ENCODE data around the gene ZFHX3.

Gene ZFHX3

GRCh38 chr16:72896485-72897118 lies 151.3 kb downstream of the ZFHX3 start:
- no peak for DNase-seq

DNA sequence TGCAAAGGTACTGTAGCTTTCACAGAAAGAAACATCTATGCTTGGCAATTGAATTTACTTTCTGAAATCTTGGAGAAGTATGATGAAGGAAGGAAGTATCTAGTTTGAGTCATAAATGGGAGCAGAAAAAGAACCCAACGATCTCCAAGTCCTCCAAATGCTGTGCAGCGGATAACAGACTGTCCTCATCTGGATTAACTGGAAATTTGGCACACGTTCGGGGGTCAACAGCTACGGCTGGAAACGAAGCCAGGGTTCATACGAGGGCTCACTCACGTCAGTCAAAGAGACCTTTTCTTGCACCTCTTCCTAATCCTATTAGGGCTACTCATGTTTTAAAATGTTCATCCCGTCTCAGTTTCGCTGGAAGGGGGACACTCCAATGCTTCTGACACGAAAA lies 152.0 kb downstream of the ZFHX3 start:
- no peak for DNase-seq

DNA sequence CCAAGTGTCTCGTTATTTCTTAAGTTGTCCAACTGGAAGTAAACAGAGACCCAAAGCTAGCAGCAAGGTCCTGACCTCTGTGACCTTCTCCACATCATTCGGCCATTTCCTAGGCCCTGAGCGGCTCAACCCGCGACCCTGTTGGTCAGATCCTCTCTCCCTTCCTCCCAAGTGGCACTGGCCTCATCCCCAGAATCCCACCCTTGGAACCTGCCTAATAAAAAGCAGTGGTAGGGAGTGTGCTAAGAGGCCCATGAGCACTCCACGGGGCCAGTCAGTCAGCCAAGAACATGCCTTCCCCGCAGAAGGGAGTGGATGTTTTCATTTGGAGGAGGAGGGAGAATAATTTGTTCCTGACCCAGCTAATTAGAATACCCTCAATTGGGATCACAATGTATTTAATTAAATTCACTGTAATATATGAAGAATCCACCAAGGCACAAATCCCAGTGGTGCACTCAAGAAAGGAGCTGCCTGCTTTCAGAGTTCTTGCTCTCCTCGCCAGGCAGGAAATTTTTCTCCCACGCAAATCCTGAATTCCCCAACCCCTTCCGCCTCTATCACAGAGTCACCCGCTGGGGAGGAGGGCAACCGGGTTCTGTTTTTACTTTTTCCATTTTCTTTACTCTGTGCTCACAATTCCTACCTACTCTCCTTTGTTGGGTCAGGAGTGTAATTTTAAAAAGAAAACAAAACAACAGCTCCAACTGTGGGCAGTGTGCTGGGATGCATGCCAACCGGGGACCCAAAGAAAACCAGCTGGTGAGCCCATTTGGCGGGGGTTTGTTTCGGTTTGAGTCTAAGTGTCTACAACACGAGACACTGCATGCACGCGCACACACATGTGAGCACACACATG lies 153.4 kb downstream of the ZFHX3 start:
- no peak for DNase-seq

GRCh38 chr16:72891291-72892227 lies 156.4 kb downstream of the ZFHX3 start:
- no peak for DNase-seq

DNA sequence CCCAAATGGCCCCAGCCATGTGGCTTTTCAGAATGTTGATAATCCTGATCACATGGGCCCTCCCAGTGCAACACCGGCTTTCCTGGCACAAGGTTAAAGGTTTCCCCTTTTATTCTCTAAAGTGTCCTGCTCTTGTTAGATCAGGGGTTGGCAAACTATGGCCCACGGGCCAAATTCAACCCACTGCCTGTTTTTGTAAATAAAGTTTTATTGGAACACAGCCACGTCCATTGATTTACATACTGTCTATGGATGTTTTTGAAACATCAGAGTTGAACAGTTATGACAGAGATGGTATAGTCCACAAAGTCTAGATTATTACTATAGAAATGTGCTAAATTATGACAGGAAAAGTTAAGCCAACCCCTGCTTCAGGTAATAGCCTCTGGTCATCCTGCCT lies 157.3 kb downstream of the ZFHX3 start:
- no peak for DNase-seq

DNA sequence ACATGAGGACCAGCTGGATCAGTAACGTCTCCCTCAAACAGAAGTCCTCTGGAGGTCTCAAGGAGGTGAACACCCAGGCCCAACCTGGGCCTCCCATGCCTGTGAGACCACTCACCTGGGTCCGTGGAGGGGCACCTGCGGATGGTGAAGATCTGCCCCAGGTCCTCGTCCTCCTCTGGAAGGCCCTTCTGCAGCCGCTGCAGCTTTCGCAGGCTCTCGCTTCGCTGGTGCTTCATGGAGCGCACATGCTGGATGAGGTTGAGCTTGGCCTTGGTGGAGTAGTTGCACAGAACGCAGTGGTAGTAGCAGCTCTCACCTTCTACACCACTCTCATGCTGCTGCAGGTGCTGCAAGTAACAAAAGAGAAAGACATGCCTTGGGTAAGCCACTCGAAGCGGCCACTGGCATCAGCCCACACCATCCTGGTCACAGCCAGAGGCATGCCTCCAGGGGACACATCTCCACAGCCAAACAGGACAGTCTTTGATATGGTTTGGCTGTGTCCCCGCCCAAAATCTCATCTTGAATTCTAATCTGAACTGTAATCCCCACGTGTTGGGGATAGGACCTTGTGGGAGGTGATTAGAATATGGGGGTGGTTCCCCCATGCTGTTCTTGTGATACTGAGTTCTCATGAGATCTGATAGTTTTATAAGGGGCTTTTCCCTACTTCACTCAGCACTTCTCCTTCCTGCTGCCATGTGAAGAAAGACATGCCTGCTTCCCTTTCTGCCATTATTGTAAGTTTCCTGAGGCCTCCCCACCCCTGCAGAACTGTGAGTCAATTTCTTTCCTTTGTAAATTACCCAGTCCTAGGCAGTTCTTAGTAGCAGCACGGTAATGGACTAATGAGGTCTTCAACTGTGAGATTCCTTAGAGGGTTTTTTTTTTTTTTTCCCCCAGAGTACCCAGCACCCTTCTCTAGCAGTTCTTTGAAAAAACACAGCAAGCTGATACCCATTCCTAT lies 158.0 kb downstream of the ZFHX3 start:
- DNase-seq: peak; percentile 10 to 18

DNA sequence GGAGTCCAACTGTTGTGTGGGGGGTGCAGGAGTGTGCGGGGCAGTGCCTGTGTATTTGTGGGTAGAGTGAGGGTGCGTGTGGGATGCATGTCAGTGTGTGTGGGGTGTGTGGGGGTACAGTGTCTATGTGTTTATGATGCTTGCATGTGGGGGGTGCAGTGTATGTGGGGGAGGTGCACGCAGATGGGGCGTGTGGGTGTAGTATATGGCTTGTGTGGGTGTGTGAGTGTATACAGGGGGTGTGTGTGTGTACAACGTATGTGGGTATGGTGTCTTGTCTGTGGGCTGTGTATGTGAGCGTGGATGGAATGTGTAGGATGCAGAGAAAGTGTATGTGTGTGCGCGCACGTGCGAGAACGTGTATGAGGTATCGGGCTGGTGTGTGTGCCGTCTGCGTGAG lies 160.4 kb downstream of the ZFHX3 start:
- DNase-seq: no peak

- no peak for DNase-seq
These were observed 161.5 kb downstream of the ZFHX3 start for GRCh38 chr16:72886346-72886974.

- DNase-seq: no peak
These were observed 163.4 kb downstream of the ZFHX3 start for GRCh38 chr16:72884573-72884972.

DNA sequence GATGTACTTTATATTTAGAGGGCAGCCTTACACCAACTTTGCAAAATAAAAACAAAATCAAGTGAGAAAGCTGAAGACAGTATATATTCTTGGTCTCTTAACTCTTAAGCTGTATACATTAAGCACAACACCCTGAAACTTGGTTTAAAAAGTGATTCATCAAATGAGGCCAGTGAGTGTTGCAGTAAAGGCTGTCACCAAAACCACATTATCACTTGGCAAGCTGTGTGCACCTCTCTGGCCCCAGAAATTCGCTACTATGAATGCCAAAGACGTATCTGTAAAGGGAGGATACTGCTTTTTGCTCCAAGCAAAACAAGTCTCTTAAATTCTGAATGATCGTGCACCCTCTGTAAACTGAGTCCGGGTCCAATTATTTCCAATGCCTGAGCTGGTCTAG lies 163.9 kb downstream of the ZFHX3 start:
- no peak for DNase-seq

- DNase-seq: no peak
These were observed 168.1 kb downstream of the ZFHX3 start for GRCh38 chr16:72879846-72880245.

DNA sequence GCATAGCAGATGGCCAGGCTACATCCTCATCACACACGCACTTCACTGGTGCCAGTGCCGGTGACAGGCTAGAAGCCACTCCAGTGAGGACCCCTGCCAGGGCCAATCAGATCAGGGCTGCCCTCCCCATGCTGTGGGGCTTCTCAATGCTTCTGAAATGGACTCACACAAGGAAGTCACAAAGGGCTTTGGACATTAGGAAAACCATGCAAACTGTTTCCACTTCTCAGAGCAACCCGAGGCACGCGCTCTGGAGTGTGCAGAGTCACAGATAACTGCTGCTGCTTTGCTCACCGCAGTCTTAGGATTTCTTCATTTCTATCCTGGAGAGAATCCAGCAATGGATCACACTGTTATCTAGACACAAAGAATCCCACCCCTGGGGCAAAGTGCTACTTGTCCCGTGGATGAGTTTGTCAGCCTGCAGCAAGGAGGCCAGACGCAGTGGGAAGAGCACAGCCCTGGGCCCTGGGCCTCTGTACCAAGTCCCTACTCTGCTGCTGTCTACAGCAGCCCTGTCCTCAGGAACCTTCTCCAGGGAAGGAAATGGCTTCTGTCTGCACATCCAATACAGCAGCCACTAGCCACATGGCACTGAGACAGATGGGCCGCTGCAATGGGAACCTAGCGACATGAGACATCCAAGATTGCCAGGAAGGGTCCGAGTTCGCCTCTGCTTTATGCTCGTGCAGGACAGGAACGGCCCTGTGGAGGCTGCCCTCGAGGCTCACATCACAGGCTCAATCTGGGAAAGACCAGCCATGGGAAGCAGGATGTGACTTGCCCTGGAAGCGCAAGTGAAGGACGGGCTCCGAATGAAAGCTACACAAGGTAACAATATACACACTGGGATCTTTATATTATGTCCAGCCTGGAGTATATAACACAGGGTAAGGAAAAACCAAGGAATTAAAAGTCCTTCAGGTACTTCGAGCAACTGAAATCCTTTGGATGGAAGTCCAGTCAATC lies 169.3 kb downstream of the ZFHX3 start:
- DNase-seq: peak; percentile 48 to 68

- DNase-seq: peak; percentile 70 to 76
These were observed 170.4 kb downstream of the ZFHX3 start for GRCh38 chr16:72877374-72878028.

DNA sequence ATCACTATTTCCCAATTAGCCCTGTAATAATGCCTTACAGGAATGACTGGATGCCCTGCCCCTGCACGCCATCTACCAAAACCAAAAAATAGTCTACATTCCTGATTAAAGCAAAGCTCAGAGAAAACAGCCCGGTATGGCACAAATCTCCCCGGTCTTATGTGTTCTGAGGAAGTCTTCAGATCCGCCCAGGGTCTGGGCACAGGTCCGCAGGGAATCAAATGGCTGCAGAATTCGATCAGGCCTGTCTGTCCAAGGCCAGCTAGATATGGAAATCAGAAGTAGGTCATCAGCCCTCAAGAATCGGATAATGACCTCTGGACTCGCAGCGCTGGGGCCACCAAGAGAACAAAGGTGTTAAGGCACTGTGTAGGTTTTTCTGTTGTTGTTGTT lies 171.0 kb downstream of the ZFHX3 start:
- no peak for DNase-seq

DNA sequence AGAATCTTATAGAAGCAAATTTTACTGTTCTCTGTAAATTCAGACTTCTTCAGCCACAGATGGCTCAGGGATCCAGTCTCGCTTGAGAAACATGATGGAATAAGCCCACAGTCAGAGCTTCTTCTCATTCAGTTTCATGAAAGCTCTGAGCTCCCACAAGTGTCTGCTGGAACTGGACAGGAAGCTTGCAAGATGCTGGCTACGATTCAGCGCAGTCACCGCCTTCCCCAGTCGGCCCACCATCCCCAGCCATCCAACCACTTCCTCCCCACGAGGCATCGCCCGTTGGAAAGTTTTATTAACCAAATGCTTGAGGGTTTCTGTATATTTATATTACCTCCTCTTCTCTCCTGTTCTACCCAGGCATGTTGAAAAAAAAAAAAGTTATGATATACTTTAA lies 171.7 kb downstream of the ZFHX3 start:
- peak; percentile 88 to 93 for DNase-seq

- DNase-seq: peak; percentile 36 to 63
These were observed 172.5 kb downstream of the ZFHX3 start for GRCh38 chr16:72875291-72876031.

DNA sequence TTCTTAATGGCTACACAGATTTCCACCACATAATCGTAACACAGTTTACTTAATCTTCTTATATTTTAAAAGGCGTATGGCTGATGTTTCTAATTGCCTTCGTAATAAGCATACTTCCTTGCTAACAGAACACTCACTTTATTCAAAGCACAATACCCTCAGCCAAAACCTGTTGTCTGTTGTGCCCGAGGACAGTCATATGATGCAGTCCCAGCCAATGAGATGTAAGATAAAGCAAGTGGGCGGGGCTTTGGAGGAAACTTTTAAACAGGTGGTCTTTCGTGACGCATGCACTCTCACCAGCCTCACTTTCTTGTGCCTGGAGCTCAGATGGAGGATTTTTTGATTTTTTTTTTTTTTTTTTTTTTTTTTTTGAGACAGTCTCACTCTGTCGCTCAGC lies 174.1 kb downstream of the ZFHX3 start:
- no peak for DNase-seq

GRCh38 chr16:72873044-72873443 lies 174.9 kb downstream of the ZFHX3 start:
- no peak for DNase-seq

- no peak for DNase-seq
These were observed 182.1 kb downstream of the ZFHX3 start for GRCh38 chr16:72865835-72866234.
